ENCODE measurements around the gene FRAS1. TPM values are rescaled to one million over a fixed set of nuclear protein-coding genes. Genes with fewer than 3 reads are reported as not detected.
A peak's percentile ranks its signal among the peaks of the same experiment; 100 is the strongest.

FRAS1 gene
- total and polyA plus RNA-seq, 2 donors (not counting 3 experiments of a cell fraction or from before 2014, with no cell fraction given), result 1.4 to 3.6 TPM

GRCh38 chr4:78551420-78552351 lies 494.6 kb downstream of the FRAS1 start, which contains the start of gene ANXA3:
TSS of gene ANXA3 (plus strand) at chr4:78551770. CDS start at chr4:78554474, 2,704 bp downstream.
- intact Hi-C loops (cut with micrococcal nuclease), result loop anchor here (1.0 to 5.0 kb wide), 7 partner anchors 9 to 689 kb away; partner anchors contain the start of genes BMP2K and MRPL1
- TF ChIP-seq POLR2A (IDR thresholded peaks at IDR 0.05; ENCODE audit: low read depth, low read length), result peak; percentile 63
- peak; percentile 67 for TF ChIP-seq POLR2AphosphoS5 (IDR thresholded peaks at IDR 0.05; ENCODE audit: insufficient read depth, low read depth, low read length)
- no peak for TF ChIP-seq MYC (IDR thresholded peaks at IDR 0.05; ENCODE audit: low read depth, low read length)
- TF ChIP-seq CTCF (IDR thresholded peaks at IDR 0.05; ENCODE audit: extremely low read depth in 1 of 2, insufficient read depth in 1 of 2, low read depth in 1 of 2, low read length in 2 of 2), result peak in 1 of 2 donors; percentile 4
- peak; percentile 39 for DNase-seq (ENCODE audit: low read depth, low spot score)
- peak within 1 kb of the TSS; percentile 67 for H2AFZ ChIP-seq (ENCODE audit: low read depth, low read length)
- no peaks in the 10 kb centered on the region for H3K9me3 ChIP-seq (replicated peaks; ENCODE audit: control insufficient read depth, insufficient read depth, low read length)
- peaks cover 26% of the 10 kb centered on the region for H3K4me1 ChIP-seq (ENCODE audit: control insufficient read depth, extremely low read depth, insufficient read depth, low read length)
- H3K27ac ChIP-seq (ENCODE audit: insufficient read depth, low read depth, low read length), result peak within 1 kb of the TSS; percentile 98
- no peaks in the 10 kb centered on the region for H3K9me1 ChIP-seq (replicated peaks; ENCODE audit: control insufficient read depth, extremely low read depth, insufficient read depth, low read length)
- TSS peak; percentile 85 for BruUV-seq (replicated peaks)
- no peaks in the 10 kb centered on the region for H4K20me1 ChIP-seq (replicated peaks; ENCODE audit: control insufficient read depth, extremely low read depth, insufficient read depth, low read length)
- dilution Hi-C loops (cut with MboI; ENCODE audit: extremely low pct_ligation_motif_present, low sequenced_read_pairs), result no loop called here
- FAIRE-seq, result peak; percentile 8
- CTCF ChIA-PET, result interaction anchor here (1.1 to 1.2 kb wide), 2 partner anchors 7 to 9 kb away, joined by 3 to 4 read pairs; no protein-coding TSS in a partner anchor
- POLR2A ChIA-PET, result interaction anchor here (1.0 kb wide), 1 partner anchor 9 kb away, joined by 3 read pairs; no protein-coding TSS in a partner anchor
- peak within 1 kb of the TSS; percentile 76 for H3K4me2 ChIP-seq (ENCODE audit: insufficient read depth, low read length)
- no peaks in the 10 kb centered on the region for H3K36me3 ChIP-seq (ENCODE audit: control insufficient read depth in 2 of 2, extremely low read depth in 1 of 2, insufficient read depth in 2 of 2, low read length in 2 of 2)
- H3K27me3 ChIP-seq (ENCODE audit: control insufficient read depth in 2 of 2, insufficient read depth in 2 of 2, low read length in 2 of 2), result no peaks in the 10 kb centered on the region
- peak within 1 kb of the TSS; percentile 99 for H3K9ac ChIP-seq (replicated peaks; ENCODE audit: extremely low read depth, insufficient read depth, low read length)
- peak within 1 kb of the TSS; percentile 38 to 89 (median 63) for H3K4me3 ChIP-seq (replicated peaks in 1 of 3; ENCODE audit: insufficient read depth in 1 of 3, low read depth in 1 of 3, low read length in 3 of 3)
- no peaks in the 10 kb centered on the region for H3K79me2 ChIP-seq (ENCODE audit: control insufficient read depth, insufficient read depth, low read length)

Measured in endothelial cell of umbilical vein (primary cell).